Measurements from ENCODE around the gene CYS1.
"Not testable (repeated sequence)": the region's sequence is repeated elsewhere in the genome, so short reads cannot be mapped to it uniquely, and the experiment has no call there.

CYS1 gene

GRCh38 chr2:10011606-10012325, 68.4 kb downstream of the CYS1 start:
- DNase-seq, result not testable (repeated sequence)

GRCh38 chr2:10010861-10011605, 69.2 kb downstream of the CYS1 start:
- DNase-seq, result not testable (repeated sequence)

GRCh38 chr2:10009811-10010781, 70.1 kb downstream of the CYS1 start:
- DNase-seq, result no peak

GRCh38 chr2:10009271-10009810, 70.9 kb downstream of the CYS1 start:
- no peak for DNase-seq

GRCh38 chr2:10008809-10009176, 71.4 kb downstream of the CYS1 start:
- DNase-seq, result no peak

GRCh38 chr2:10007921-10008808, 72.0 kb downstream of the CYS1 start:
- no peak for DNase-seq

- DNase-seq, result no peak
Measured at GRCh38 chr2:10007435-10007834, 72.8 kb downstream of the CYS1 start.
